Sigmoid colon (tissue), 7 donors: ENCODE data around the gene GPR26. TPM values are rescaled to one million over a fixed set of nuclear protein-coding genes. Genes with fewer than 3 reads are reported as not detected.

Source experiments
- DNase-seq: peaks from one replicate; pipeline ENCODE4 v3.0.0-alpha.2; 2019
- H3K27ac ChIP-seq, 4 donors: fragments of 200-600 bp; sonication (generic); one replicate each; pipeline ENCODE4 v1.5.1; 2016 to 2019; ENCODE audit warnings: mild to moderate bottlenecking in 1 of 4
- H3K27me3 ChIP-seq, 3 donors: fragments of 200-600 bp; sonication (generic); one replicate each; pipeline ENCODE4 v1.5.1; 2019; ENCODE audit warnings: mild to moderate bottlenecking in 1 of 3
- H3K36me3 ChIP-seq, 4 donors: fragments of 200-600 bp; sonication (generic); one replicate each; pipeline ENCODE4 v1.5.1; 2016 to 2019
- H3K4me1 ChIP-seq, 4 donors: fragments of 200-600 bp; sonication (generic); one replicate each; pipeline ENCODE4 v1.5.1; 2017 to 2019
- H3K4me3 ChIP-seq, 4 donors: fragments of 200-600 bp; sonication (generic); one replicate each; pipeline ENCODE4 v1.5.1; 2017 to 2019; ENCODE audit warnings: mild to moderate bottlenecking in 2 of 4, moderate library complexity in 1 of 4
- H3K9me3 ChIP-seq, 4 donors: fragments of 200-600 bp in 3 of 4; sonication (generic) in 3 of 4; one replicate each; pipeline versions ENCODE4 v1.5.1 to v1.6.1; 2013 to 2019
- CTCF ChIP-seq, 4 experiments: fragments of 450-650 bp in 3 of 4; fragments of 200-600 bp in 1 of 4; IDR thresholded peaks; one replicate each; pipeline ENCODE4 v1.5.1; 2016 to 2019; ENCODE audit warnings: antibody characterized with exemption in 4 of 4, mild to moderate bottlenecking in 3 of 4, moderate library complexity in 2 of 4
- EP300 ChIP-seq, 4 donors: sonication (generic); formaldehyde crosslinking; IDR thresholded peaks; one replicate each; pipeline ENCODE4 v1.6.1; 2017; ENCODE audit warnings: antibody characterized with exemption in 4 of 4
- POLR2A ChIP-seq, 2 donors: fragments of 450-650 bp; IDR thresholded peaks; one replicate each; pipeline ENCODE4 v1.6.1; 2016; ENCODE audit warnings: antibody characterized with exemption in 2 of 2, mild to moderate bottlenecking in 2 of 2, moderate library complexity in 2 of 2
- POLR2AphosphoS5 ChIP-seq, 4 donors: sonication (generic); formaldehyde crosslinking; IDR thresholded peaks; one replicate each; pipeline ENCODE4 v1.6.1; 2017; ENCODE audit warnings: antibody characterized with exemption in 4 of 4
- WGBS, 2 donors: extraction: QIAGEN DNeasy Blood & Tissue Kit; methylation state at CpG; one replicate each; pipeline ENCODE4 v1.1.7; 2013; 5-methylcytosine and 5-hydroxymethylcytosine counted together
- intact Hi-C: fragments of 100-400 bp; cut with DNase I; formaldehyde crosslinking; loops from one replicate; pipeline ENCODE4 v1.15.1; 2023
- polyA plus RNA-seq, 3 donors: library from polyadenylated mRNA; stranded (reverse); fragments of 200-250 nt; gene quantifications; one replicate each; pipeline ENCODE4 v1.2.3, GENCODE V29; 2013
- total RNA-seq, 4 donors: library from RNA; depleted of rRNA; stranded (reverse); fragments of >200 nt; gene quantifications; one replicate each; pipeline ENCODE4 v1.1.0, GENCODE V29; 2016
- donor health status: healthy with polysubstance abuse.
- donor health status: Bipolar disorder and iron deficiency.
- donor health status: healthy.

GPR26 gene
- total and polyA plus RNA-seq, 7 donors = not detected

DNA sequence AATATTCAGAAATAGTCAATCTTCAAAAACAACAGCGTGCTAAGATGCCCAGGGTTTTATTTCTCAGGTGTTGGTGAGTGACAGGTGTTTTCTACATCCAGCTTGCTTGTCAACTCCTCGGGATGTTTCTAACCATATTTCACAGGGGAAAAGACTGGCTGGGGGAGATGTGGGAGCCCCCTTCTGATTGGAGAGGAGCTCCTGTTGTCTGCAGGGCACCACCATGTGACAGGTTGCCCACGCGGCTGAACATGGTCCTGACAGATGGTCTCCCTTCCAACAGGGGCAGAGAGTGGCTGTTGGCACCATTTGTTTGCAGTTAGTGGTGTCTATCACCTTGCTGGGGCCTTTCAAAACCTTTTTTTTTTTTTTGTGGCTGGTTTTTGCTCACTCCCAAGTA lies 16.5 kb upstream of the GPR26 start:
- H3K4me3 ChIP-seq = no peak overlapping the region
- intact Hi-C loops = no loop called here
- no peaks in the 10 kb centered on the region for H3K27me3 ChIP-seq
- no peak for DNase-seq
- peaks cover 0 to 3% (median 0%) of the 10 kb centered on the region in 4 donors for H3K9me3 ChIP-seq
- TF ChIP-seq POLR2AphosphoS5 (IDR thresholded peaks at IDR 0.05) (no peak), CTCF (IDR thresholded peaks at IDR 0.05) (no peak), EP300 (IDR thresholded peaks at IDR 0.05) (no peak), POLR2A (IDR thresholded peaks at IDR 0.05) (no peak)
- WGBS, 2 donors = 78 to 81% methylated on average over 4 of the region's 4 CpGs
- no peak overlapping the region for H3K27ac ChIP-seq
- H3K36me3 ChIP-seq = no peaks in the 10 kb centered on the region
- H3K4me1 ChIP-seq = no peaks in the 10 kb centered on the region

DNA sequence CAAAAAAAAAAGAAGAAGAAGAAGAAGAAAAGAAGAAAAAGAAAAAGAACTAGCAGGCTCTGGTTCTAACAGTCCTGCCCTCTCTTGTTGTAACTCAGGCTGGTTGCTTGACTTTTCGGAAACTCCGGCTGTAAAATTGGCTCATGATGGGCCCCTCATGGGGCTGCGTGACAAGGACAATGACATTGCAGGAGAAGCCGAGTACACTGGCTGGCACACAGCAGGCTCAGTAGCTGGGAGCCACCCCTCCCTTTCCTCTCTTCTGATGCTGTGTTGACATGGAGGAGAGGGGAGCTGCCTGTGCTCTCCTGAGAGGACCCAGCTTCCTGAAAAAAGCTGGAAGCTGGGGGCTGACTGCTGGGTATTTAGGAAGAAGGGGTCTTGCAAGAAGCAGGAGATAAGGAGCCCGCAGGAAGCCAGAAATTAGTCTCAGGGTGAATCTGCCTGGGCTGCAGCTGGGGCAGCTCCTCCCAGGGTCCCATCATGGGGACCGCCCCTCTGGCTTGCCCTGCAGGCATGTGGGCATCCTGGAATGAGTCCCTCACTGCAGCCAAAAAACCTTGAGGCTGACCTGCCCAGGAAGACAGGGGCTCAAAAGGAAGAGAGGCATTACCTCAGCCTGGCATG lies 14.6 kb upstream of the GPR26 start:
- no peaks in the 10 kb centered on the region for H3K4me1 ChIP-seq
- no peak overlapping the region for H3K27ac ChIP-seq
- no peaks in the 10 kb centered on the region for H3K36me3 ChIP-seq
- H3K27me3 ChIP-seq = no peaks in the 10 kb centered on the region
- no peak overlapping the region for H3K4me3 ChIP-seq
- no peak for DNase-seq
- WGBS, 2 donors = 83 to 85% methylated on average over 6 of the region's 6 CpGs
- TF ChIP-seq EP300 (IDR thresholded peaks at IDR 0.05) = no peak
- no peak for TF ChIP-seq CTCF (IDR thresholded peaks at IDR 0.05)
- TF ChIP-seq POLR2A (IDR thresholded peaks at IDR 0.05) = no peak
- TF ChIP-seq POLR2AphosphoS5 (IDR thresholded peaks at IDR 0.05) = no peak
- H3K9me3 ChIP-seq = peaks cover 0 to 3% (median 0%) of the 10 kb centered on the region in 4 donors
- intact Hi-C loops = no loop called here

GRCh38 chr10:123655751-123656150 lies 10.4 kb upstream of the GPR26 start:
- 38 to 82% methylated on average over 2 of the region's 2 CpGs for WGBS, 2 donors
- no peak for TF ChIP-seq POLR2A (IDR thresholded peaks at IDR 0.05)
- TF ChIP-seq EP300 (IDR thresholded peaks at IDR 0.05) = no peak
- no peak for TF ChIP-seq POLR2AphosphoS5 (IDR thresholded peaks at IDR 0.05)
- no peak for TF ChIP-seq CTCF (IDR thresholded peaks at IDR 0.05)
- Histone ChIP-seq H3K9me3 (peaks cover 0 to 3% (median 0%) of the 10 kb centered on the region in 4 donors), H3K27me3 (no peaks in the 10 kb centered on the region), H3K4me1 (no peaks in the 10 kb centered on the region), H3K27ac (no peak overlapping the region), H3K36me3 (no peaks in the 10 kb centered on the region), H3K4me3 (no peak overlapping the region)
- intact Hi-C loops = no loop called here
- DNase-seq = peak; percentile 18

DNA sequence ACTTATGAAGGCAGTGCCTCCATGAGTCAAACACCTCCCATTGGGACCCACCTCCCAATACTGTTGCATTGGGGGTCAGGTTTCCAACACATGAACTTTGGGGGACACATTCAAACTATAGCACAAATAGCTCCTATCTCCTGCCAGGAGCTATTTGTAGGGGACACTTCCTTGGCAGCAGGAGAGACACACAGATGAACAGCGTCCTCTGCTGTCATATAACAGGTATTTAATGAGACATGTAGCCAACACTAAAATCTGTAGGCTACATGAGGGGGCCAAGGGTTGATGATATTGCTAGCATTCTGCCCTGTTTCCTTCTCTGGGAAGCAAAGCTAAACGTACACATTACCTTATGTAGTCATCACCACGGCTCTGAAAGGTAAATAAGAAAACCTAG lies 2.6 kb upstream of the GPR26 start:
- WGBS, 2 donors = 29 to 41% methylated on average over 3 of the region's 3 CpGs
- intact Hi-C loops = no loop called here
- H3K9me3 ChIP-seq = peaks cover 0 to 3% (median 0%) of the 10 kb centered on the region in 4 donors
- H3K36me3 ChIP-seq = no peaks in the 10 kb centered on the region
- DNase-seq = no peak
- no peaks in the 10 kb centered on the region for H3K4me1 ChIP-seq
- H3K4me3 ChIP-seq = no peak overlapping the region
- peaks cover 6 to 51% (median 41%) of the 10 kb centered on the region in 3 donors for H3K27me3 ChIP-seq
- TF ChIP-seq CTCF (IDR thresholded peaks at IDR 0.05) = no peak
- no peak overlapping the region for H3K27ac ChIP-seq
